Left forelimb (tissue), 1 donor: ENCODE data around the gene KDM8.

Experiments used
- DNase-seq: peaks from one replicate; pipeline ENCODE4 v3.0.0-alpha.2; 2018; ENCODE audit warnings: low spot score

KDM8 gene

GRCh38 chr16:27269300-27270150 lies 66.2 kb downstream of the KDM8 start:
- DNase-seq: no peak

DNA sequence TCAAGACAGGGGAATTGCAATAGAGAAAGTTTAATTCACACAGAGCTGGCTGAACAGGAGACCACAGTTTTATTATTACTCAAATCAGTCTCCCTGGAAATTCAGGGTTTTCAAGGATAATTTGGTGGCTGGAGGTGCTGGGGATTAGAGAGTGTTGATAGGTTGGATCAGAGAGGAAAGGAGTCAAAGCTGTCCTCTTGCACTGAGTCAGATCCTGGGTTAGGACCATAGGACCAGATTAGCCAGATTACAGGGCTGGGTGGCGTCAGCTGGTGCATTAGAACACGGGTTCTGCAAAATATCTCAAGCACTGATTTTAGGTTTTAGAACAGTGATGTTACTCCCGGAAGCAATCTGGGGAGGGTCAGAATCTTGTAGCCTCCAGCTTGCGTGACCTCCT lies 67.0 kb downstream of the KDM8 start:
- no peak for DNase-seq
